GM12878 (cell line): ENCODE data around the gene NIPAL3.

Experiments
- CREM ChIP-seq: IDR thresholded peaks from 2 replicates; pipeline ENCODE4 v1.6.1; 2014; ENCODE audit warnings: antibody characterized with exemption, low read depth
- MEF2A ChIP-seq: IDR thresholded peaks from 2 replicates; pipeline ENCODE4 v1.6.1; 2011; ENCODE audit warnings: low read depth, mild to moderate bottlenecking, low read length, moderate library complexity; ENCODE audit not compliant: insufficient read depth
- POLR2AphosphoS5 ChIP-seq: IDR thresholded peaks from 2 replicates; pipeline ENCODE4 v1.6.1; 2011; ENCODE audit warnings: mild to moderate bottlenecking, low read length, inconsistent platforms
- SP1 ChIP-seq: IDR thresholded peaks from one replicate; pipeline ENCODE4 v1.6.1; 2011; ENCODE audit warnings: low read depth, low read length
- TF ChIP-seq, protein P1 (sequence below), 3 experiments: IDR thresholded peaks in 2 of 3; conservative IDR thresholded peaks in 1 of 3; 2 replicates each; pipeline ENCODE4 v1.5.1; 2011; ENCODE audit warnings: low read depth in 3 of 3, low read length in 3 of 3, mild to moderate bottlenecking in 3 of 3, control low read depth in 2 of 3, moderate library complexity in 2 of 3, inconsistent platforms in 1 of 3, mixed read lengths in 1 of 3; ENCODE audit not compliant: control insufficient read depth in 2 of 3, insufficient read depth in 1 of 3; ENCODE audit errors: extremely low read depth in 1 of 3

- TF ChIP-seq MEF2A: no peak
- no peak for TF ChIP-seq CREM
- no peak for TF ChIP-seq POLR2AphosphoS5
- TF ChIP-seq, protein P1, sequence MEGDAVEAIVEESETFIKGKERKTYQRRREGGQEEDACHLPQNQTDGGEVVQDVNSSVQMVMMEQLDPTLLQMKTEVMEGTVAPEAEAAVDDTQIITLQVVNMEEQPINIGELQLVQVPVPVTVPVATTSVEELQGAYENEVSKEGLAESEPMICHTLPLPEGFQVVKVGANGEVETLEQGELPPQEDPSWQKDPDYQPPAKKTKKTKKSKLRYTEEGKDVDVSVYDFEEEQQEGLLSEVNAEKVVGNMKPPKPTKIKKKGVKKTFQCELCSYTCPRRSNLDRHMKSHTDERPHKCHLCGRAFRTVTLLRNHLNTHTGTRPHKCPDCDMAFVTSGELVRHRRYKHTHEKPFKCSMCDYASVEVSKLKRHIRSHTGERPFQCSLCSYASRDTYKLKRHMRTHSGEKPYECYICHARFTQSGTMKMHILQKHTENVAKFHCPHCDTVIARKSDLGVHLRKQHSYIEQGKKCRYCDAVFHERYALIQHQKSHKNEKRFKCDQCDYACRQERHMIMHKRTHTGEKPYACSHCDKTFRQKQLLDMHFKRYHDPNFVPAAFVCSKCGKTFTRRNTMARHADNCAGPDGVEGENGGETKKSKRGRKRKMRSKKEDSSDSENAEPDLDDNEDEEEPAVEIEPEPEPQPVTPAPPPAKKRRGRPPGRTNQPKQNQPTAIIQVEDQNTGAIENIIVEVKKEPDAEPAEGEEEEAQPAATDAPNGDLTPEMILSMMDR (IDR thresholded peaks at IDR 0.05 in 2 of 3, conservative IDR thresholded peaks at IDR 0.05 in 1 of 3; ENCODE audit: control insufficient read depth in 2 of 3, extremely low read depth in 1 of 3, insufficient read depth in 1 of 3, low read depth in 3 of 3, low read length in 3 of 3): no peak
- TF ChIP-seq SP1: no peak
These were observed 50.0 kb downstream of the NIPAL3 start for GRCh38 chr1:24465638-24466037.
